HepG2 (cell line): Measurements from ENCODE around the gene EPHB4. TPM values are rescaled to one million over a fixed set of nuclear protein-coding genes. Genes with fewer than 3 reads are reported as not detected.

Experiments used
- ATAC-seq: fragments of 200-7000 bp; cut with Tn5 transposase; 3 replicates; pipeline ENCODE4 v1.9.1; 2020; ENCODE audit warnings: mild to moderate bottlenecking, moderate library complexity
- BruUV-seq: library from RNA; stranded (reverse); fragments of 400-500 nt; replicated peaks from 2 replicates; lab custom pipeline; 2021; lab: Mats Ljungman, UMichigan
- CTCF ChIA-PET: fragments of 300-600 bp; formaldehyde crosslinking; extraction: SDS; loops from one replicate; lab custom pipeline; 2021; ENCODE audit warnings: low total read pairs, inconsistent platforms, low intra/inter-chr PET ratio; lab: Yijun Ruan, JAX
- POLR2A ChIA-PET: fragments of 350-600 bp; sonication (Branson Sonifier 250); formaldehyde crosslinking; loops from one replicate; lab custom pipeline; 2020; ENCODE audit warnings: antibody characterized with exemption, inconsistent platforms; lab: Yijun Ruan, JAX
- DNase-seq: peaks from one replicate; pipeline ENCODE4 v3.0.0-alpha.2; 2015; ENCODE audit warnings: low spot score
- FAIRE-seq: peaks from 3 replicates; lab custom pipeline; 2011; peaks lifted over from hg19 to GRCh38; lab: Jason Lieb, UNC
- H2AFZ ChIP-seq: one replicate; pipeline ENCODE4 v1.6.1; 2011; ENCODE audit warnings: low read length, inconsistent platforms
- H3K27ac ChIP-seq: fragments of 300-600 bp; 3 replicates; pipeline ENCODE4 v1.8.0; 2011; ENCODE audit warnings: mixed run types, mild to moderate bottlenecking, mixed read lengths, low read length, inconsistent platforms; ENCODE audit not compliant: insufficient read depth; ENCODE audit errors: extremely low read length
- H3K27me3 ChIP-seq, 2 experiments: fragments of 200-600 bp in 1 of 2; 2 replicates in 1 of 2; 3 replicates in 1 of 2; pipeline versions ENCODE4 v1.6.0 to v1.8.0; 2011; ENCODE audit warnings: low read length in 2 of 2, mild to moderate bottlenecking in 2 of 2, moderate library complexity in 2 of 2, inconsistent platforms in 1 of 2; ENCODE audit not compliant: insufficient read depth in 2 of 2, control insufficient read depth in 1 of 2
- H3K36me3 ChIP-seq, 2 experiments: fragments of 200-600 bp in 1 of 2; replicated peaks in 1 of 2; 2 replicates in 1 of 2; 3 replicates in 1 of 2; pipeline versions ENCODE4 v1.5.1 to v1.8.0; 2011; ENCODE audit warnings: low read length in 2 of 2, inconsistent platforms in 1 of 2; ENCODE audit not compliant: insufficient read depth in 2 of 2, control insufficient read depth in 1 of 2
- H3K4me1 ChIP-seq: 2 replicates; pipeline ENCODE4 v1.5.1; 2012; ENCODE audit warnings: low read length, inconsistent platforms; ENCODE audit not compliant: insufficient read depth
- H3K4me2 ChIP-seq: 2 replicates; pipeline ENCODE4 v1.6.0; 2011; ENCODE audit warnings: low read depth, low read length, inconsistent platforms
- H3K4me3 ChIP-seq, 3 experiments: fragments of 200-600 bp in 1 of 3; sonication (generic), shearing (Covaris generic) in 1 of 3; replicated peaks in 1 of 3; 2 replicates each; pipeline ENCODE4 v1.5.1; 2011 to 2016; ENCODE audit warnings: low read length in 3 of 3, inconsistent platforms in 2 of 3, low read depth in 2 of 3, mild to moderate bottlenecking in 2 of 3, control low read depth in 1 of 3, mixed read lengths in 1 of 3; ENCODE audit not compliant: insufficient read depth in 1 of 3
- H3K79me2 ChIP-seq: one replicate; pipeline ENCODE4 v1.6.1; 2011; ENCODE audit warnings: low read length, inconsistent platforms; ENCODE audit not compliant: insufficient read depth
- H3K9ac ChIP-seq: 2 replicates; pipeline ENCODE4 v1.6.0; 2011; ENCODE audit warnings: mild to moderate bottlenecking, low read depth, low read length, inconsistent platforms; ENCODE audit not compliant: insufficient read depth
- H3K9me3 ChIP-seq: 2 replicates; pipeline ENCODE4 v1.5.1; 2012; ENCODE audit warnings: mild to moderate bottlenecking, low read length
- H4K20me1 ChIP-seq: 2 replicates; pipeline ENCODE4 v1.6.0; 2011; ENCODE audit warnings: inconsistent platforms, mild to moderate bottlenecking, low read length, moderate library complexity; ENCODE audit not compliant: insufficient read depth
- ARID2 ChIP-seq: sonication (generic); formaldehyde crosslinking; IDR thresholded peaks from 2 replicates; pipeline ENCODE4 v1.8.1; 2022; ENCODE audit warnings: mild to moderate bottlenecking, missing genetic modification reagents, borderline replicate concordance
- ARID4A ChIP-seq: sonication (generic); formaldehyde crosslinking; IDR thresholded peaks from 2 replicates; pipeline ENCODE4 v1.5.0; 2020; ENCODE audit warnings: mild to moderate bottlenecking, missing genetic modification reagents, borderline replicate concordance
- ESRRA ChIP-seq: sonication (generic); formaldehyde crosslinking; IDR thresholded peaks from 2 replicates; pipeline ENCODE4 v1.5.1; 2020; ENCODE audit warnings: mild to moderate bottlenecking, low read depth, missing genetic modification reagents
- RARA ChIP-seq: IDR thresholded peaks from 2 replicates; pipeline ENCODE4 v1.6.1; 2016; ENCODE audit warnings: missing genetic modification reagents, missing compliant biosample characterization
- RBFOX2 ChIP-seq: fragments of 200-400 bp; formaldehyde crosslinking; IDR thresholded peaks from 2 replicates; pipeline ENCODE4 v1.6.1; 2017; ENCODE audit warnings: low read depth, mild to moderate bottlenecking, low read length
- REL ChIP-seq: sonication (generic); formaldehyde crosslinking; conservative IDR thresholded peaks from 2 replicates; pipeline ENCODE4 v1.8.0; 2022; ENCODE audit warnings: mild to moderate bottlenecking, missing genetic modification reagents, moderate library complexity
- TCF7L2 ChIP-seq: IDR thresholded peaks from 2 replicates; pipeline ENCODE4 v1.6.1; 2011; ENCODE audit warnings: mild to moderate bottlenecking, low read depth, low read length, moderate library complexity
- ZBTB25 ChIP-seq: IDR thresholded peaks from 2 replicates; pipeline ENCODE4 v1.6.1; 2018; ENCODE audit warnings: missing genetic modification reagents
- ZMAT5 ChIP-seq: sonication (generic); formaldehyde crosslinking; IDR thresholded peaks from 2 replicates; pipeline ENCODE4 v1.5.0; 2020; ENCODE audit warnings: mild to moderate bottlenecking, low read depth, missing genetic modification reagents, borderline replicate concordance
- ZNF496 ChIP-seq: sonication (generic); formaldehyde crosslinking; IDR thresholded peaks from 2 replicates; pipeline ENCODE4 v1.8.1; 2023; ENCODE audit warnings: mild to moderate bottlenecking, moderate library complexity, missing genetic modification reagents; ENCODE audit not compliant: insufficient replicate concordance
- ZNF747 ChIP-seq: sonication (generic); formaldehyde crosslinking; IDR thresholded peaks from 2 replicates; pipeline ENCODE4 v1.8.1; 2023; ENCODE audit warnings: missing genetic modification reagents, mild to moderate bottlenecking, borderline replicate concordance
- ZNF784 ChIP-seq: sonication (generic); formaldehyde crosslinking; IDR thresholded peaks from 2 replicates; pipeline ENCODE4 v1.5.1; 2020; ENCODE audit warnings: missing genetic modification reagents, mild to moderate bottlenecking, borderline replicate concordance
- WGBS: methylation state at CpG from one replicate; pipeline ENCODE4 v1.1.6; 2017; ENCODE audit warnings: low lambda C conversion rate; 5-methylcytosine and 5-hydroxymethylcytosine counted together
- in situ Hi-C: cut with HindIII; loops from 2 replicates; pipeline ENCODE4 v1.10.0; 2017; ENCODE audit warnings: low pct_unique_long_range_greater_than_20kb; ENCODE audit not compliant: extremely low pct_ligation_motif_present
- intact Hi-C: fragments of 100-400 bp; cut with micrococcal nuclease; formaldehyde crosslinking; loops from one replicate; pipeline ENCODE4 v1.10.0; 2022; ENCODE audit not compliant: unreplicated experiment
- polyA plus RNA-seq, 8 experiments: library from polyadenylated mRNA; depleted of rRNA in 3 of 8; stranded (reverse) in 7 of 8; unstranded in 1 of 8; fragments of >200 nt; fragmentation: Illumina TruSeq in 4 of 8; extraction: Trizol in 4 of 8; gene quantifications; 2 replicates each; pipeline versions ENCODE4 v1.2.1 to v1.2.3, GENCODE V29; 2011 to 2016; ENCODE audit warnings: low read depth in 4 of 8, missing spikeins in 1 of 8, mixed read lengths in 1 of 8; ENCODE audit not compliant: insufficient read depth in 1 of 8
- total RNA-seq, 5 experiments: library from RNA; depleted of rRNA; stranded (reverse); fragments of >200 nt; fragmentation: Illumina TruSeq; extraction: Trizol; gene quantifications; 2 replicates each; pipeline ENCODE4 v1.2.3, GENCODE V29; 2016; ENCODE audit warnings: low read depth in 1 of 5

The EPHB4 gene
- total and polyA plus RNA-seq, 2 of the 13 experiments (the other 11 are each of a cell fraction or from before 2014, with no cell fraction given): 61.4 to 69.6 TPM

GRCh38 chr7:100785878-100786277 is 41.4 kb downstream of the EPHB4 start:
- WGBS: 58% methylated on average over 17 of the region's 17 CpGs
- Histone ChIP-seq H3K9me3 (peaks cover 5% of the 10 kb centered on the region; the same call in 1 of the 2 replicates), H2AFZ (no peak overlapping the region), H3K36me3 (no peaks in the 10 kb centered on the region), H3K4me2 (no peak overlapping the region), H3K4me3 (no peak overlapping the region), H3K27ac (no peak overlapping the region), H3K27me3 (no peaks in the 10 kb centered on the region), H4K20me1 (no peaks in the 10 kb centered on the region), H3K79me2 (no peaks in the 10 kb centered on the region), H3K4me1 (peaks cover 6% of the 10 kb centered on the region; the same call in 1 of the 2 replicates), H3K9ac (no peak overlapping the region)
- BruUV-seq: no TSS peak
- in situ Hi-C loops (no loop called here), intact Hi-C loops (no loop called here)
- no peak for TF ChIP-seq ESRRA (CRISPR knock-in tag)
- no peak for TF ChIP-seq ZMAT5 (CRISPR knock-in tag)
- TF ChIP-seq ZNF747 (CRISPR knock-in tag): no peak
- CTCF ChIA-PET: no interaction called here
- POLR2A ChIA-PET: no interaction called here
- FAIRE-seq: no peak
- DNase-seq: no peak
- no peak for ATAC-seq

GRCh38 chr7:100783804-100784203 is 43.5 kb downstream of the EPHB4 start:
- CTCF ChIA-PET: no interaction called here
- Histone ChIP-seq H3K4me3 (no peak overlapping the region), H3K27me3 (no peaks in the 10 kb centered on the region; a peak in 1 of 5 replicates), H3K4me2 (no peak overlapping the region), H3K27ac (no peak overlapping the region), H3K9me3 (peaks cover 5% of the 10 kb centered on the region; the same call in 1 of the 2 replicates), H2AFZ (no peak overlapping the region), H3K79me2 (no peaks in the 10 kb centered on the region), H3K4me1 (no peaks in the 10 kb centered on the region), H3K9ac (no peak overlapping the region), H4K20me1 (no peaks in the 10 kb centered on the region), H3K36me3 (no peaks in the 10 kb centered on the region)
- intact Hi-C loops: no loop called here
- no peak for ATAC-seq
- no TSS peak for BruUV-seq
- in situ Hi-C loops: no loop called here
- no peak for DNase-seq
- 57% methylated on average over 2 of the region's 2 CpGs for WGBS
- no peak for FAIRE-seq
- POLR2A ChIA-PET: no interaction called here
- TF ChIP-seq REL (no peak), RBFOX2 (no peak), ARID2 (no peak), ZNF784 (no peak), ZNF496 (CRISPR knock-in tag) (no peak), ZBTB25 (CRISPR knock-in tag) (no peak), RARA (CRISPR knock-in tag) (no peak), ARID4A (no peak), TCF7L2 (no peak)
